Lower leg skin (tissue), 4 donors: ENCODE data around the gene TBL3. TPM values are rescaled to one million over a fixed set of nuclear protein-coding genes. Genes with fewer than 3 reads are reported as not detected.

ENCODE experiments used
- DNase-seq, 2 donors: peaks; one replicate each; pipeline ENCODE4 v3.0.0-alpha.2; 2019; ENCODE audit warnings: low spot score in 2 of 2
- H3K4me3 ChIP-seq: fragments of 200-600 bp; sonication (generic); 2 replicates; pipeline ENCODE4 v1.5.1; 2017; ENCODE audit warnings: mild to moderate bottlenecking, low read depth; ENCODE audit not compliant: poor library complexity, severe bottlenecking
- CTCF ChIP-seq, 3 donors: fragments of 450-650 bp; IDR thresholded peaks; one replicate each; pipeline ENCODE4 v1.5.1; 2016; ENCODE audit warnings: antibody characterized with exemption in 3 of 3, mild to moderate bottlenecking in 3 of 3, moderate library complexity in 2 of 3
- POLR2A ChIP-seq, 2 donors: fragments of 450-650 bp; IDR thresholded peaks; one replicate each; pipeline ENCODE4 v1.6.1; 2016 to 2017; ENCODE audit warnings: antibody characterized with exemption in 2 of 2, mild to moderate bottlenecking in 1 of 2, moderate library complexity in 1 of 2
- whole genome bisulfite sequencing, 2 donors: methylation state at CpG; one replicate each; pipeline ENCODE4 v1.1.5; 2018; 5-methylcytosine and 5-hydroxymethylcytosine counted together
- intact Hi-C: fragments of 100-400 bp; cut with DNase I; formaldehyde crosslinking; loops from one replicate; pipeline ENCODE4 v1.15.0; 2023; ENCODE audit warnings: low total_unique reads
- total RNA-seq, 4 donors: library from RNA; depleted of rRNA; stranded (reverse); fragments of >200 nt; gene quantifications; one replicate each; pipeline ENCODE4 v1.1.0, GENCODE V29; 2016

Gene TBL3
- total RNA-seq, 4 donors from 2014 or later: 60.8 to 114 (median 83.7) TPM

- no peak overlapping the region for H3K4me3 ChIP-seq
- TF ChIP-seq CTCF (IDR thresholded peaks at IDR 0.05) (no peak), POLR2A (IDR thresholded peaks at IDR 0.05) (no peak)
- DNase-seq: no peak
- intact Hi-C loops: no loop called here
- WGBS, 2 donors: 20 to 22% methylated on average over 14 to 15 of the region's 16 CpGs
Measured at GRCh38 chr16:1980770-1981087, 8.9 kb downstream of the TBL3 start.

DNA sequence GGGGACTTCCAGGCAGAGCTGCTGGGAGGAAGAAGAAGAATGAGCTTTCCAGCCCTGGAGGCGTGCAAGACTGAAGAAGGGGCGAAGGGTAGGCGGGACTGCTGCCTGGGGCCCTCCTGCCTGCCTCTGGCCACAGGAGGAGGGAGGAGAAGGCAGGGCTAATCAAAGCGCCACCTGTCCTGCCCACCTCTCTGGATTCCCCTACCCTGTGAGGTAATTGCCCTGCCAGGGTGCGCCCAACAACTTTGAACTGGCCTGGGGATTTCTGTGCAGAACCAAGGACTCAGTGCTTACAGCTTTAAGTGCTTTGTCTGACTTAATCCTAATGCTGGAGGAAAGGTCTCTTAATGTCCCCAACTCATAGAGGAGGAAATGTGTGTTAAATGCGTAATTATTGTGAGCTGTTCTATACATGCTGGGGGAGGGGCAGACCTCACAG lies 9.6 kb downstream of the TBL3 start, which contains the start of gene NOXO1:
Gene NOXO1 (minus strand): TSS at position 72 of the 439 bp plus-strand sequence. CDS start 290 bp downstream, outside the sequence.
- H3K4me3 ChIP-seq: no peak within 1 kb of the TSS
- intact Hi-C loops: no loop called here
- no peak for DNase-seq
- 28 to 30% methylated on average over 6 of the region's 6 CpGs for WGBS, 2 donors
- no peak for TF ChIP-seq CTCF (IDR thresholded peaks at IDR 0.05)
- TF ChIP-seq POLR2A (IDR thresholded peaks at IDR 0.05): no peak

DNA sequence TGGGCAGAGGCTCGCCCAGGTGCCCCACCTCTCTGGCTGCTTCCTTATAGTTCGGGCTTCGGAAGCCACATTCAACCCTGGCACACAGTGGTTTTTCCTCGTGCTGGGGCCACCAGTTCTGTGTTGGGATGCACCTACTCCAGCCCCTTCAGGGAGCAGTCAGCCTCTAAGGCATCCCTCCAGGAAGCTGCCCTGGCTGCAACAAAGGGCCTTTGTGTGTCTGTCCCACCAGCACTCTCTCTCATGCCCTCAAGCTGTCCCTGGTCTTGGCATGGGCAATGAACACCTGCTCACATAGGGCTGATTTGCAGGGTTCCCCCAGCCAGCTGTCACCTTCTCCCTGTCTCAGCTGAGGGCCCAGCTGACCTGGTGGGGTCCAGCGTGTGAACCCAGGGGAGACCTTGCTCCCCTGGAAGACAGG lies 10.2 kb downstream of the TBL3 start:
- no peak for DNase-seq
- intact Hi-C loops: no loop called here

GRCh38 chr16:1982991-1983543 lies 11.2 kb downstream of the TBL3 start:
- DNase-seq: no peak
- TF ChIP-seq CTCF (IDR thresholded peaks at IDR 0.05) (no peak), POLR2A (IDR thresholded peaks at IDR 0.05) (no peak)
- intact Hi-C loops: no loop called here
- 26 to 32% methylated on average over 19 of the region's 19 CpGs for WGBS, 2 donors
- H3K4me3 ChIP-seq: peak overlapping the region; percentile 57

More for the DNA sequence above, 10.2 kb downstream of the TBL3 start:
- no peak overlapping the region for H3K4me3 ChIP-seq
- WGBS, 2 donors: 37 to 41% methylated on average over 4 to 5 of the region's 5 CpGs
- TF ChIP-seq CTCF (IDR thresholded peaks at IDR 0.05): no peak
- no peak for TF ChIP-seq POLR2A (IDR thresholded peaks at IDR 0.05)

GRCh38 chr16:1983544-1984346 lies 11.9 kb downstream of the TBL3 start, which contains the start of gene GFER:
GFER (plus strand) TSS chr16:1984193; CDS start chr16:1984219, 26 bp downstream.
- whole genome bisulfite sequencing, 2 donors: 0 to 1% methylated on average over 44 to 53 of the region's 109 CpGs
- TF ChIP-seq CTCF (IDR thresholded peaks at IDR 0.05) (no peak), POLR2A (IDR thresholded peaks at IDR 0.05) (no peak)
- intact Hi-C loops: no loop called here
- peak; percentile 77 to 96 for DNase-seq
- peak within 1 kb of the TSS; percentile 57 for H3K4me3 ChIP-seq
